ENCODE data around the gene KHNYN.

Gene KHNYN

DNA sequence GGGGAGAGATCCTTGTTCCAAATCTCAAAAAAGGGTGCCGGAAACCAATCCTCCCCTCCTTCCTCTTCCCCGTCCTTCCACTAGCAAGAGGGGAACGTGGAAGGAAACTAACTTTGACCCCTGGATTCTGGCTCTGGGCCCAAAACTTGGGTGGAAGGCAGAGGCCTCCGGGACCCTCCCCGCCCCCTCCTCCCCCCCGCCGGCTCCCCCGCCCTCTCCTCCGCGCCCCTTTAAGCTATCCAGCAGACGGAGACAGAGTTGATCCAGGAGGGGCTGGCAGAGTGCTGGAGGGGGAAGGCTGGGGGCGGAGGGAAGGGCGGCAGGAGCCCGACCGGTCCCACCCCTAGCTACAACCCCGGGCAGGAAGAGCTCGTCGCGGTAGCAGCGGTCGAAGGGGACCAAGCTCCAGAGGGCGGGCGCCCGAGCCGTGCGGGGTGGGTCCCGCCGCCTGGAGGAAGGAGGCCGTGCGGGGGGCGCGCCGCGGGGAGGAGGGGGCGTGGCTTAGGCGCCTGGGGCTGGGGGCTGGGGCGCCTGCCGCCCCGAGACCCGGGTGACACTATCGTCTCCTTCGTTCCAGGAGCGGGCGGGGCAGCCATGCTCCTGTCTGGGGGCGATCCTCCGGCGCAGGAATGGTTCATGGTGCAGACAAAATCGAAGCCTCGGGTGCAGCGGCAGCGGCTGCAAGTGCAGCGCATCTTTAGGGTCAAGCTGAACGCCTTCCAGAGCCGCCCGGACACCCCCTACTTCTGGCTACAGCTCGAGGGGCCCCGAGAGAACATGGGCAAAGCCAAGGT is 30.9 kb upstream of the KHNYN start, which contains the start of gene NYNRIN:
TSS of gene NYNRIN (plus strand) at position 351 of the 794 bp plus-strand sequence. CDS start at position 595, 244 bp downstream.
- peak in 29 of 42 donors; percentile 2 to 62 (median 32) for DNase-seq

GRCh38 chr14:24399447-24399822 is 30.3 kb upstream of the KHNYN start:
- intact Hi-C loops (cut with DNase I) = no loop called here
- peak in 2 of 42 donors; percentile 24 to 27 for DNase-seq

More for the DNA sequence above, 30.9 kb upstream of the KHNYN start, which contains the start of gene NYNRIN:
- intact Hi-C loops (cut with DNase I) = no loop called here

DNA sequence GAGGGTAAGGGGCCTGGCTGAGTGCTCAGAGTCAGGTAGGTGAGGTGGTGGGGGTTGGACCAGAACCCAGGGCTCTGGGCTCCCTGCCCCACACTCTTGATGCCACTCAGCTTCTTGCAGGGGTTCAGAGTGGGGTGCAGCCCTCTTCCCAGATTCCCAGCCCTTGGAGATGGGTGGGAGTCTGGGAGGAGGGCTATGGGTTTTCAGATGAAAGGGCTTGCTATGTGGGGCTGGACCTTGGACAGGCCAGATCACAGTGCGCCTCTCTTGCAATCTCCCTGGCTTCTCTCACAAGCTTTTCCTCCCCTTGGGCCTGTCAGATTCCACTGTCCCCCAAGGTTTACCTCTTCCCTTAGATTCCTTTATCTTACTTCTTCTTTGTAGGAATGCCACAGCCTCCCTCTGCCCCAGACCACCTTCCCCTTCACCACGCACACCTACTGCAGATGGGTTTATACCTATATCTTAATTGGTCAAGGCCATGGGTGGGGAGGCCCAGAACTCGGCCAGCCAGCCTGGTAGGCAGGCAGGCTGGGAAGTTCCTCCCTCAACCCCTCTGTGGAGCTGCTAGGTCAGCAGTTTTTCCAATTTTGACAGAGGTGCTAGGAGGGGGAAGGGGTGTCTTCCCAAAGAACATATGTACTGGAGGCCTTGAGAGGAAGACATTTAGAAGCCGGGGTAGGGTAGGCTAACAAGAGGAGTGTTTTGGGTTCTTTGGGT is 29.6 kb upstream of the KHNYN start:
- intact Hi-C loops (cut with DNase I) = no loop called here
- peak in 4 of 42 donors; percentile 15 to 30 (median 20) for DNase-seq

DNA sequence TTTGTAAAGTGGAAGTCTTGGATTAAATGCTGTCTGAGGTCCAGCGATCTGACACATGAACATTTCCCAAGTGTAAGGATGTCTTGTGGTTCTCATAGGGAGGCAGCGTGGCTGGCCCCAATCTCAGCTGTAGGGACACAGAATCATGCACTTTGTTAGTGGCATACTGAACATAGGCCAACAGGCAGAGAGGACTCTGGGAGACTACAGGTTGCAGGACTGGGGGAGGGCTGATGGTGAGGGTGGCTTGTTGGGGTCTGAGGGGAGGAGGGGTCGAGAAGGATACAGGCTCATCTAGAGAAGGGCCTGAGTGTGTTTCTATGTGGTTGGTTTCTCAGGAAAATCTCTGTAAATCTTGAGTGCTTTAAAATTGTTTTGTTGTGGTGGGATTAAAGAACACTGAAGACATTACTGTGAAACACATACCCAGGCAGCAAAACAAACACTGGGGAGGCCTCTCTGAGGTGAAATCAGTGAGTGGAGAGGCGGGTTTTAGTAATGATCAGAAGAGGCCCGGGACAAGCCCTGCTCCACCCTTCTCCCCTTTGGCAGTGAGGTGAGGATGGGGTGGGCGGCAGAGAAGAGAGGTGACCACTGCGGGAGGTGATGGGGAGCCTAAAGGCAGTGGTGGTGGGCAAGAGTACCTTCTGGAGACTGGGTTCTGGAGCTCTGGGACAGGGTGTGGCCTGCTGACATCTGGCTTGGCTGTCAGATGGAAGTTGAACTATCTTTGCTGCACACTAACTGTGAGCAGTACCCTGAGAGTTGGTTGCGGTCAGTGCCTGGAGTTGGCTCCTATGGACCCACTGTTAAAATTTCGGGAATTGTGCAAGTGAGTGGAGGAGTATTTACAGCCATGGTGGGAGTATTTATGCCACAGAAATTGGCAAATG is 27.7 kb upstream of the KHNYN start:
- intact Hi-C loops (cut with DNase I) = no loop called here
- DNase-seq = peak in 1 of 42 donors; percentile 12

DNA sequence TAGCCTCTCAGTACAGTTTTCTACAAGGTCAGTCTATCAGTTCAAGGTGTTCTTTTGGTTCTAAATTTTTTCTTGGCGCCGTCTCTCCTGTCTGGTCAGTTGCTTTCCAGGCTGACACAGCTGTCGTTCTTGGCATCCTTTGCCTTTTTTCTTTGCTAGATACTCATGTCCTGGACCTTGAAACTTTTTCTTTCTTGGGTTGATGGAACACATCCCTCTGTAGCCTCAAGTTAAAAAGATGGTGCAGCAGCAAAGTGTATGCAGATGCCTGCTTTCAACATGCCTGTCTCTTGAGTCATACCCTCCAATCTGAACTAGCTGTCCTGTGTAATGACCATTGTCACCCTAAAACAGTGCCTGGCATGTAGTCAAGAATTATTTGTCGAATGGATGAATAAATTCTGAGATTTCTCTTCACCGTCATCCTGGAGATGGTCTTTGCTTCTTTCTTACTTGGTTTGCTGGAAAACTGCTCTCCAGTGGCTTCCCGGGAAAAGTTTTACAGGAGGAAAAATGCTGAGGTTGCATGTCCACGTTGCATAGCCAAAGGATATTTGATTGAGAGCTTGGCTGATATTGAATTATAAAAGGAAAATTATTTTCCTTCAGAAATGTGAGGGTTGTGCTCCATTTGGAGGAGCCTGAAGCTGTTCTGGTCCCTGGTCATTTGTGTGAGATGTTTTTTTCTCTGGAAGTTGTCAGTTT is 26.3 kb upstream of the KHNYN start:
- no peak for DNase-seq
- intact Hi-C loops (cut with DNase I) = no loop called here

GRCh38 chr14:24404814-24405213 is 24.9 kb upstream of the KHNYN start:
- DNase-seq = no peak
- intact Hi-C loops (cut with DNase I) = no loop called here

GRCh38 chr14:24406416-24406815 is 23.3 kb upstream of the KHNYN start:
- intact Hi-C loops (cut with DNase I) = no loop called here
- DNase-seq = peak in 1 of 42 donors; percentile 5

GRCh38 chr14:24407608-24408325 is 22.0 kb upstream of the KHNYN start:
- DNase-seq = peak in 1 of 42 donors; percentile 16
- intact Hi-C loops (cut with DNase I) = no loop called here

GRCh38 chr14:24408764-24409163 is 21.0 kb upstream of the KHNYN start:
- DNase-seq = peak in 1 of 42 donors; percentile 36
- intact Hi-C loops (cut with DNase I) = no loop called here

DNA sequence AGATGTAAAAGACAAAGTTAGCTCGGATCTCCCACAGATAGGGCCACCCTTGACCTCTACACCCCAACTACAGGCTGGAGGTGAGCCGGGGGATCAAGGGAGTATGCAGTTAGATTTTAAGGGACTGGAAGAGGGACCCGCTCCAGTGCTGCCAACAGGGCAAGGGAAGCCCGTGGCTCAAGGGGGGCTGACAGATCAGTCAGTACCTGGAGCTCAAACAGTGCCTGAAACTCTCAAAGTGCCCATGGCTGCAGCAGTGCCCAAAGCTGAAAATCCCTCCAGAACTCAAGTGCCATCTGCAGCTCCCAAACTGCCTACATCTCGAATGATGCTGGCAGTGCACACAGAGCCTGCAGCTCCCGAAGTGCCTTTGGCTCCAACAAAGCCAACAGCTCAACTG is 20.6 kb upstream of the KHNYN start:
- DNase-seq = peak in 1 of 42 donors; percentile 31

GRCh38 chr14:24409956-24410355 is 19.8 kb upstream of the KHNYN start:
- intact Hi-C loops (cut with DNase I) = no loop called here
- peak in 1 of 42 donors; percentile 18 for DNase-seq

More for the DNA sequence above, 20.6 kb upstream of the KHNYN start:
- intact Hi-C loops (cut with DNase I) = no loop called here

- intact Hi-C loops (cut with DNase I) = no loop called here
- DNase-seq = peak in 5 of 42 donors; percentile 16 to 36 (median 24)
These were observed 18.0 kb upstream of the KHNYN start for GRCh38 chr14:24411443-24412389.

- intact Hi-C loops (cut with DNase I) = no loop called here
- DNase-seq = no peak
These were observed 15.7 kb upstream of the KHNYN start for GRCh38 chr14:24414077-24414476.

DNA sequence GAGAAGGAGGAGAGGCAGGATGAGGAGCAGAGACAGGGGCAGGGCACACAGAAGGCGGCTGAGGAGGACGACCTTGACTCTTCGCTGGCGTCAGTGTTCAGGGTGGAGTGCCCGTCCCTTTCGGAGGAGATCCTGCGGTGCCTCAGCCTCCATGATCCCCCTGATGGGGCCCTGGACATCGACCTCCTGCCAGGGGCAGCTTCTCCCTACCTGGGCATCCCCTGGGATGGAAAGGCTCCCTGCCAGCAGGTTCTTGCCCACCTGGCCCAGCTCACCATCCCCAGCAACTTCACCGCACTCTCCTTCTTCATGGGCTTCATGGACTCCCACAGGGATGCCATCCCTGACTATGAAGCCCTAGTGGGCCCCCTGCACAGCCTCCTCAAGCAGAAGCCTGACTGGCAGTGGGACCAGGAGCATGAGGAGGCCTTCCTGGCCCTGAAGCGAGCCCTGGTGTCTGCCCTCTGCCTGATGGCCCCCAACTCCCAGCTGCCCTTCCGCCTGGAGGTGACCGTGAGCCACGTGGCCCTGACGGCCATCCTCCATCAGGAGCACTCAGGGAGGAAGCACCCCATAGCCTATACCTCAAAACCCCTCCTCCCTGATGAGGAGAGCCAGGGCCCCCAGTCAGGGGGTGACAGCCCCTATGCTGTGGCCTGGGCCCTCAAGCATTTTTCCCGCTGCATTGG is 14.9 kb upstream of the KHNYN start:
- intact Hi-C loops (cut with DNase I) = no loop called here
- peak in 1 of 42 donors; percentile 29 for DNase-seq

DNA sequence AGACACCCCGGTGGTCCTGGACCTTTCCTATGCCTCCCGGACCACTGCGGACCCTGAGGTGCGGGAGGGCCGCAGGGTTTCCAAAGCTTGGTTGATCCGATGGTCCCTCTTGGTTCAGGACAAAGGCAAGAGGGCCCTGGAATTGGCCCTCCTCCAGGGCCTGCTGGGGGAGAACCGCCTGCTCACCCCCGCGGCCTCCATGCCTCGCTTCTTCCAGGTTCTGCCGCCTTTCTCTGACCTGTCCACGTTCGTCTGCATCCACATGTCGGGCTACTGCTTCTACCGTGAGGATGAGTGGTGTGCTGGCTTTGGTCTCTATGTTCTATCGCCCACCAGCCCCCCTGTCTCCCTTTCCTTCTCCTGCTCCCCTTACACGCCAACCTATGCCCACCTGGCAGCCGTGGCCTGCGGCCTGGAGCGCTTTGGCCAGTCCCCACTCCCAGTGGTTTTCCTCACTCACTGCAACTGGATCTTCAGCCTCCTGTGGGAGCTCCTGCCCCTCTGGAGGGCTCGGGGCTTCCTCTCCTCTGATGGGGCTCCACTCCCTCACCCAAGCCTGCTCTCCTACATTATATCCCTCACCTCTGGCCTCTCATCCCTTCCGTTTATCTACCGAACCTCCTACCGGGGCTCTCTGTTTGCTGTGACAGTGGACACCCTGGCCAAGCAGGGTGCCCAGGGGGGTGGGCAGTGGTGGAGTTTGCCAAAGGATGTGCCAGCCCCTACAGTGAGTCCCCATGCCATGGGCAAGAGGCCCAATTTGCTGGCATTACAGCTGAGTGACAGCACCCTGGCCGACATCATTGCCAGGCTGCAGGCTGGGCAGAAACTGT is 14.1 kb upstream of the KHNYN start:
- intact Hi-C loops (cut with DNase I) = no loop called here
- peak in 1 of 42 donors; percentile 16 for DNase-seq
